H1 (cell line): ENCODE results near the gene BUD23. TPM values are rescaled to one million over a fixed set of nuclear protein-coding genes. Genes with fewer than 3 reads are reported as not detected.

Experiments
- CTCF ChIA-PET: fragments of 300-600 bp; sonication (Branson Sonifier 250); formaldehyde crosslinking; loops from one replicate; lab custom pipeline; 2021; ENCODE audit not compliant: partially characterized antibody; lab: Charles Lee
- POLR2A ChIA-PET: fragments of 300-600 bp; sonication (Branson Sonifier 250); formaldehyde crosslinking; loops from one replicate; lab custom pipeline; 2021; ENCODE audit warnings: inconsistent platforms; ENCODE audit not compliant: partially characterized antibody; lab: Charles Lee
- DNase-seq, 2 experiments: peaks; one replicate each; pipeline versions ENCODE4 v3.0.0 to v3.0.0-alpha.2; 2010 to 2022; ENCODE audit warnings: low spot score in 2 of 2, low read depth in 1 of 2, mixed read lengths in 1 of 2
- FAIRE-seq: peaks from 2 replicates; lab custom pipeline; 2011; peaks lifted over from hg19 to GRCh38; lab: Jason Lieb, UNC
- H2AFZ ChIP-seq: 2 replicates; pipeline ENCODE4 v1.8.1; 2012; ENCODE audit warnings: low read length, inconsistent platforms
- H2AK5ac ChIP-seq: 2 replicates; pipeline ENCODE4 v1.6.1; 2013; ENCODE audit warnings: low read depth, low read length
- H2BK120ac ChIP-seq: replicated peaks from 2 replicates; pipeline ENCODE3; 2013; ENCODE audit warnings: low read depth, low read length, inconsistent platforms
- H2BK12ac ChIP-seq: 2 replicates; pipeline ENCODE4 v1.6.1; 2013; ENCODE audit warnings: low read depth, low read length
- H2BK15ac ChIP-seq: 2 replicates; pipeline ENCODE4 v1.6.1; 2013; ENCODE audit warnings: low read length
- H2BK20ac ChIP-seq: 2 replicates; pipeline ENCODE4 v1.6.1; 2013; ENCODE audit warnings: low read length
- H2BK5ac ChIP-seq: 2 replicates; pipeline ENCODE4 v1.6.1; 2013; ENCODE audit warnings: low read depth, low read length
- H3K14ac ChIP-seq: 2 replicates; pipeline ENCODE4 v1.6.1; 2013; ENCODE audit warnings: inconsistent platforms; ENCODE audit not compliant: insufficient read length
- H3K18ac ChIP-seq: 2 replicates; pipeline ENCODE4 v1.6.1; 2013; ENCODE audit warnings: low read length; ENCODE audit errors: extremely low read depth
- H3K23ac ChIP-seq: 2 replicates; pipeline ENCODE4 v1.6.1; 2013; ENCODE audit warnings: inconsistent platforms; ENCODE audit not compliant: insufficient read length
- H3K23me2 ChIP-seq: 2 replicates; pipeline ENCODE4 v1.6.1; 2013; ENCODE audit warnings: low read depth, low read length
- H3K27ac ChIP-seq: 2 replicates; pipeline ENCODE4 v1.6.1; 2011; ENCODE audit warnings: low read depth, low read length, inconsistent platforms
- H3K27me3 ChIP-seq, 4 experiments: replicated peaks in 1 of 4; 1 replicate in 1 of 4; 2 replicates in 3 of 4; pipeline versions ENCODE4 v1.6.1 to v1.8.1; 2011 to 2013; ENCODE audit warnings: low read length in 3 of 4, mild to moderate bottlenecking in 3 of 4, inconsistent platforms in 2 of 4, mixed read lengths in 2 of 4, moderate library complexity in 1 of 4; ENCODE audit not compliant: control insufficient read depth in 3 of 4, insufficient read depth in 3 of 4; ENCODE audit errors: extremely low read depth in 1 of 4
- H3K36me3 ChIP-seq, 4 experiments: 2 replicates each; pipeline versions ENCODE4 v1.6.1 to v1.8.1; 2011 to 2013; ENCODE audit warnings: mild to moderate bottlenecking in 4 of 4, low read length in 3 of 4, moderate library complexity in 2 of 4, control low read depth in 1 of 4, inconsistent platforms in 1 of 4; ENCODE audit not compliant: insufficient read depth in 4 of 4, control insufficient read depth in 2 of 4
- H3K4ac ChIP-seq: replicated peaks from 2 replicates; pipeline ENCODE3; 2013; ENCODE audit warnings: low read length, low read depth, mixed read lengths, inconsistent platforms; ENCODE audit not compliant: insufficient read length
- H3K4me1 ChIP-seq, 4 experiments: replicated peaks in 1 of 4; 1 replicate in 1 of 4; 2 replicates in 3 of 4; pipeline versions ENCODE4 v1.6.1 to v1.8.1; 2011 to 2013; ENCODE audit warnings: low read length in 3 of 4, inconsistent platforms in 2 of 4, mixed read lengths in 1 of 4; ENCODE audit not compliant: insufficient read depth in 4 of 4, control insufficient read depth in 3 of 4
- H3K4me2 ChIP-seq, 2 experiments: 2 replicates each; pipeline versions ENCODE4 v1.6.1 to v1.8.1; 2011 to 2013; ENCODE audit warnings: low read depth in 2 of 2, low read length in 2 of 2, control low read depth in 1 of 2, inconsistent platforms in 1 of 2, mild to moderate bottlenecking in 1 of 2; ENCODE audit not compliant: insufficient read depth in 1 of 2
- H3K4me3 ChIP-seq, 4 experiments: fragments of 200-600, 300-600 bp in 1 of 4; sonication (generic), shearing (Covaris generic), sonication (Bioruptor Twin) in 1 of 4; 2 replicates each; pipeline versions ENCODE4 v1.5.1 to v1.8.1; 2011 to 2016; ENCODE audit warnings: low read length in 4 of 4, low read depth in 3 of 4, control low read depth in 2 of 4, inconsistent platforms in 2 of 4, mild to moderate bottlenecking in 2 of 4, mixed read lengths in 1 of 4, moderate library complexity in 1 of 4; ENCODE audit not compliant: insufficient read depth in 2 of 4; ENCODE audit errors: extremely low read depth in 1 of 4
- H3K56ac ChIP-seq: replicated peaks from 2 replicates; pipeline ENCODE3; 2013; ENCODE audit warnings: low read depth, mild to moderate bottlenecking, mixed read lengths, low read length, inconsistent platforms; ENCODE audit not compliant: insufficient read length
- H3K79me1 ChIP-seq: 2 replicates; pipeline ENCODE4 v1.6.1; 2013; ENCODE audit warnings: low read depth, low read length, control low read depth
- H3K79me2 ChIP-seq, 2 experiments: 2 replicates each; pipeline versions ENCODE4 v1.6.1 to v1.8.1; 2012 to 2013; ENCODE audit warnings: low read length in 2 of 2, mild to moderate bottlenecking in 2 of 2, inconsistent platforms in 1 of 2; ENCODE audit not compliant: insufficient read depth in 2 of 2, control insufficient read depth in 1 of 2
- H3K9ac ChIP-seq, 4 experiments: replicated peaks in 1 of 4; 1 replicate in 1 of 4; 2 replicates in 3 of 4; pipeline versions ENCODE4 v1.6.1 to v1.8.1; 2011 to 2013; ENCODE audit warnings: low read depth in 3 of 4, low read length in 3 of 4, control low read depth in 2 of 4, mild to moderate bottlenecking in 2 of 4, moderate library complexity in 2 of 4, inconsistent platforms in 1 of 4; ENCODE audit errors: extremely low read depth in 1 of 4
- H3K9me3 ChIP-seq, 2 experiments: 2 replicates each; pipeline versions ENCODE4 v1.6.1 to v1.8.1; 2012 to 2013; ENCODE audit warnings: mild to moderate bottlenecking in 2 of 2, moderate library complexity in 2 of 2, control low read depth in 1 of 2, inconsistent platforms in 1 of 2, low read depth in 1 of 2, low read length in 1 of 2, mixed read lengths in 1 of 2; ENCODE audit not compliant: insufficient read depth in 2 of 2
- H4K20me1 ChIP-seq, 2 experiments: replicated peaks in 1 of 2; 2 replicates each; pipeline versions ENCODE3 to v1.8.1; 2011 to 2013; ENCODE audit warnings: inconsistent platforms in 2 of 2, low read length in 2 of 2, mild to moderate bottlenecking in 1 of 2; ENCODE audit not compliant: insufficient read depth in 2 of 2, control insufficient read depth in 1 of 2
- H4K5ac ChIP-seq: 2 replicates; pipeline ENCODE4 v1.6.1; 2013; ENCODE audit warnings: low read length, low read depth, mixed read lengths, inconsistent platforms; ENCODE audit not compliant: insufficient read length
- H4K8ac ChIP-seq: 2 replicates; pipeline ENCODE4 v1.8.0; 2013; ENCODE audit warnings: mild to moderate bottlenecking, moderate library complexity, low read length, inconsistent platforms; ENCODE audit not compliant: insufficient read depth; ENCODE audit errors: extremely low read depth
- H4K91ac ChIP-seq: replicated peaks from 2 replicates; pipeline ENCODE3; 2013; ENCODE audit warnings: low read length, mixed read lengths, inconsistent platforms; ENCODE audit not compliant: insufficient read length
- CBX8 ChIP-seq: fragments of 300-800, 300-1000 bp; sonication (generic); IDR thresholded peaks from 2 replicates; pipeline ENCODE4 v1.7.1; 2016; ENCODE audit warnings: low read depth, low read length, borderline replicate concordance
- CEBPB ChIP-seq: IDR thresholded peaks from 2 replicates; pipeline ENCODE4 v1.6.1; 2012; ENCODE audit warnings: low read depth, low read length
- GTF2F1 ChIP-seq: IDR thresholded peaks from 2 replicates; pipeline ENCODE4 v1.6.1; 2012; ENCODE audit warnings: low read depth, low read length, improper control_type of control experiment, borderline replicate concordance
- KDM4A ChIP-seq: IDR thresholded peaks from one replicate; pipeline ENCODE4 v1.7.1; 2012; ENCODE audit warnings: low read depth, mild to moderate bottlenecking, moderate library complexity, low read length, inconsistent platforms; ENCODE audit not compliant: severe bottlenecking
- RBBP5 ChIP-seq: IDR thresholded peaks from 2 replicates; pipeline ENCODE4 v1.7.1; 2012; ENCODE audit warnings: low read depth, mild to moderate bottlenecking, inconsistent platforms, low read length, moderate library complexity, borderline replicate concordance
- SIX5 ChIP-seq: IDR thresholded peaks from 2 replicates; pipeline ENCODE4 v1.6.1; 2011; ENCODE audit warnings: mild to moderate bottlenecking, low read depth, low read length
- SP2 ChIP-seq: IDR thresholded peaks from 2 replicates; pipeline ENCODE4 v1.6.1; 2012; ENCODE audit warnings: mild to moderate bottlenecking, low read length, inconsistent platforms
- SP4 ChIP-seq: IDR thresholded peaks from 2 replicates; pipeline ENCODE4 v1.6.1; 2012; ENCODE audit warnings: low read length, inconsistent platforms
- TAF7 ChIP-seq: optimal IDR thresholded peaks from 2 replicates; pipeline ENCODE3; 2011; ENCODE audit warnings: low read depth, mild to moderate bottlenecking, inconsistent platforms, low read length, moderate library complexity, borderline replicate concordance
- TBP ChIP-seq: IDR thresholded peaks from 2 replicates; pipeline ENCODE4 v1.6.1; 2011; ENCODE audit warnings: low read depth, low read length, improper control_type of control experiment
- WGBS, 2 experiments: shearing (Covaris generic) in 1 of 2; methylation state at CpG; one replicate each; pipeline versions ENCODE4 v1.1.6 to v1.1.7; 2013 to 2015; ENCODE audit warnings: low lambda C conversion rate in 2 of 2, mixed read lengths in 2 of 2, inconsistent platforms in 1 of 2, low coverage in 1 of 2, missing lambda C conversion rate in 1 of 2; ENCODE audit not compliant: insufficient replicate concordance in 2 of 2, insufficient coverage in 1 of 2, insufficient read length in 1 of 2; ENCODE audit errors: extremely low coverage in 1 of 2, missing lambda C conversion rate in 1 of 2; 5-methylcytosine and 5-hydroxymethylcytosine counted together
- polyA plus RNA-seq, 7 experiments: library from polyadenylated mRNA; depleted of rRNA in 3 of 7; stranded (reverse) in 5 of 7; unstranded in 2 of 7; fragments of >200 nt in 5 of 7; fragments of 200-250 nt in 2 of 7; gene quantifications; 1 replicate in 5 of 7; 2 replicates in 1 of 7; 4 replicates in 1 of 7; pipeline versions ENCODE4 v1.2.1 to v1.2.3, GENCODE V29; 2011 to 2013; ENCODE audit warnings: missing spikeins in 2 of 7, mixed read lengths in 2 of 7
- total RNA-seq: library from RNA; stranded (reverse); fragmentation: NEBNext Ultra II Directional; extraction: Animal tissue kit (Norgen Biotek cat#: 25700); gene quantifications from 2 replicates; pipeline ENCODE4 v1.2.1, GENCODE V29; 2021

BUD23 gene
- total and polyA plus RNA-seq, 2 of the 8 experiments (the other 6 are each of a cell fraction or from before 2014, with no cell fraction given): 72.3 to 78.4 TPM

GRCh38 chr7:73671857-73672445 lies 11.4 kb upstream of the BUD23 start:
- Histone ChIP-seq H3K27ac (no peak overlapping the region), H3K9me3 (no peaks in the 10 kb centered on the region), H3K36me3 (no peaks in the 10 kb centered on the region), H4K91ac (peak overlapping the region; percentile 62), H3K27me3 (no peaks in the 10 kb centered on the region; a peak in 2 of 7 replicates), H3K14ac (no peak overlapping the region), H3K23me2 (peaks cover 5% of the 10 kb centered on the region; the same call in 1 of the 2 replicates), H2BK120ac (no peak overlapping the region), H2BK12ac (peak overlapping the region; percentile 35; the same call in 1 of the 2 replicates), H3K9ac (no peak overlapping the region), H2BK5ac (no peak overlapping the region), H3K79me1 (0 out of 2 replicates have a peak, but pooled peaks cover 3% of the 10 kb centered on the region), H3K4me2 (no peak overlapping the region), H3K4me3 (no peak overlapping the region), H3K4ac (no peak overlapping the region), H4K8ac (no peak overlapping the region; the same call in 1 of the 2 replicates), H3K23ac (no peak overlapping the region), H3K4me1 (peaks cover 0 to 20% (median 8%) of the 10 kb centered on the region in 4 experiments; a peak in 6 of 7 replicates), H3K56ac (no peak overlapping the region), H3K18ac (peak overlapping the region; percentile 48; the same call in 1 of the 2 replicates), H2BK20ac (no peak overlapping the region), H4K5ac (no peak overlapping the region), H3K79me2 (no peaks in the 10 kb centered on the region), H2AK5ac (no peak overlapping the region), H2AFZ (no peak overlapping the region), H2BK15ac (peak overlapping the region; percentile 83; the same call in 1 of the 2 replicates), H4K20me1 (no peaks in the 10 kb centered on the region)
- ChIA-PET CTCF (interaction anchor here (0.7 to 9.1 kb wide), 8 partner anchors 28 to 66 kb away, joined by 3 to 72 read pairs (median 4); no protein-coding TSS in a partner anchor), POLR2A (interaction anchor here (0.8 to 1.6 kb wide), 4 partner anchors 8 to 31 kb away, joined by 3 to 4 read pairs (median 4); partner anchors contain the start of genes BUD23 and DNAJC30)
- no peak for FAIRE-seq
- no peak for DNase-seq
- 88% methylated on average over 15 of the region's 15 CpGs; no CpG with 5 or more reads in 1 of the 2 experiments for WGBS, 2 experiments
- no peak for TF ChIP-seq KDM4A
- no peak for TF ChIP-seq TAF7
- TF ChIP-seq SP2: no peak
- no peak for TF ChIP-seq GTF2F1
- no peak for TF ChIP-seq RBBP5
- no peak for TF ChIP-seq CEBPB
- no peak for TF ChIP-seq TBP
- TF ChIP-seq SP4: no peak
- TF ChIP-seq CBX8: no peak
- TF ChIP-seq SIX5: no peak
